Measurements from ENCODE around the gene DNA2. TPM values are rescaled to one million over a fixed set of nuclear protein-coding genes. Genes with fewer than 3 reads are reported as not detected.
"Not testable (repeated sequence)": the region's sequence is repeated elsewhere in the genome, so short reads cannot be mapped to it uniquely, and the experiment has no call there.

Gene DNA2, protein sequence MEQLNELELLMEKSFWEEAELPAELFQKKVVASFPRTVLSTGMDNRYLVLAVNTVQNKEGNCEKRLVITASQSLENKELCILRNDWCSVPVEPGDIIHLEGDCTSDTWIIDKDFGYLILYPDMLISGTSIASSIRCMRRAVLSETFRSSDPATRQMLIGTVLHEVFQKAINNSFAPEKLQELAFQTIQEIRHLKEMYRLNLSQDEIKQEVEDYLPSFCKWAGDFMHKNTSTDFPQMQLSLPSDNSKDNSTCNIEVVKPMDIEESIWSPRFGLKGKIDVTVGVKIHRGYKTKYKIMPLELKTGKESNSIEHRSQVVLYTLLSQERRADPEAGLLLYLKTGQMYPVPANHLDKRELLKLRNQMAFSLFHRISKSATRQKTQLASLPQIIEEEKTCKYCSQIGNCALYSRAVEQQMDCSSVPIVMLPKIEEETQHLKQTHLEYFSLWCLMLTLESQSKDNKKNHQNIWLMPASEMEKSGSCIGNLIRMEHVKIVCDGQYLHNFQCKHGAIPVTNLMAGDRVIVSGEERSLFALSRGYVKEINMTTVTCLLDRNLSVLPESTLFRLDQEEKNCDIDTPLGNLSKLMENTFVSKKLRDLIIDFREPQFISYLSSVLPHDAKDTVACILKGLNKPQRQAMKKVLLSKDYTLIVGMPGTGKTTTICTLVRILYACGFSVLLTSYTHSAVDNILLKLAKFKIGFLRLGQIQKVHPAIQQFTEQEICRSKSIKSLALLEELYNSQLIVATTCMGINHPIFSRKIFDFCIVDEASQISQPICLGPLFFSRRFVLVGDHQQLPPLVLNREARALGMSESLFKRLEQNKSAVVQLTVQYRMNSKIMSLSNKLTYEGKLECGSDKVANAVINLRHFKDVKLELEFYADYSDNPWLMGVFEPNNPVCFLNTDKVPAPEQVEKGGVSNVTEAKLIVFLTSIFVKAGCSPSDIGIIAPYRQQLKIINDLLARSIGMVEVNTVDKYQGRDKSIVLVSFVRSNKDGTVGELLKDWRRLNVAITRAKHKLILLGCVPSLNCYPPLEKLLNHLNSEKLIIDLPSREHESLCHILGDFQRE
- polyA plus RNA-seq (2011; rRNA removed) (1.6 and 2.5 TPM in 2 replicates), polyA minus RNA-seq (2011; rRNA and poly(A)+ RNA removed) (1.7 and 4.4 TPM in 2 replicates)

- peak within 1 kb of the TSS; percentile 82 for H3K4me3 ChIP-seq (ENCODE audit: low read depth, low read length)
- CTCF ChIA-PET, result interaction anchor here (1.0 kb wide), 1 partner anchor 65 kb away, joined by 3 read pairs; the partner anchor contains the start of gene RUFY2
- H3K27ac ChIP-seq (ENCODE audit: low read depth, low read length), result peak within 1 kb of the TSS; percentile 58
- TF ChIP-seq, protein P1, sequence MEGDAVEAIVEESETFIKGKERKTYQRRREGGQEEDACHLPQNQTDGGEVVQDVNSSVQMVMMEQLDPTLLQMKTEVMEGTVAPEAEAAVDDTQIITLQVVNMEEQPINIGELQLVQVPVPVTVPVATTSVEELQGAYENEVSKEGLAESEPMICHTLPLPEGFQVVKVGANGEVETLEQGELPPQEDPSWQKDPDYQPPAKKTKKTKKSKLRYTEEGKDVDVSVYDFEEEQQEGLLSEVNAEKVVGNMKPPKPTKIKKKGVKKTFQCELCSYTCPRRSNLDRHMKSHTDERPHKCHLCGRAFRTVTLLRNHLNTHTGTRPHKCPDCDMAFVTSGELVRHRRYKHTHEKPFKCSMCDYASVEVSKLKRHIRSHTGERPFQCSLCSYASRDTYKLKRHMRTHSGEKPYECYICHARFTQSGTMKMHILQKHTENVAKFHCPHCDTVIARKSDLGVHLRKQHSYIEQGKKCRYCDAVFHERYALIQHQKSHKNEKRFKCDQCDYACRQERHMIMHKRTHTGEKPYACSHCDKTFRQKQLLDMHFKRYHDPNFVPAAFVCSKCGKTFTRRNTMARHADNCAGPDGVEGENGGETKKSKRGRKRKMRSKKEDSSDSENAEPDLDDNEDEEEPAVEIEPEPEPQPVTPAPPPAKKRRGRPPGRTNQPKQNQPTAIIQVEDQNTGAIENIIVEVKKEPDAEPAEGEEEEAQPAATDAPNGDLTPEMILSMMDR (IDR thresholded peaks at IDR 0.05; ENCODE audit: low read depth, low read length), result no peak
- POLR2A ChIA-PET, result interaction anchor here (0.6 kb wide), 1 partner anchor 72 kb away, joined by 3 read pairs; no protein-coding TSS in a partner anchor
- no peaks in the 10 kb centered on the region for H3K27me3 ChIP-seq (ENCODE audit: control insufficient read depth, insufficient read depth, low read length)
- H3K9me3 ChIP-seq (ENCODE audit: control insufficient read depth, insufficient read depth, low read length), result no peaks in the 10 kb centered on the region
- no peak for DNase-seq (ENCODE audit: low read depth, low spot score)
These were observed at the start of gene DNA2 for GRCh38 chr10:68471586-68472408. DNA2 (minus strand) TSS chr10:68471973; CDS start chr10:68471864, 109 bp downstream.

GRCh38 chr10:68518609-68519008 is 46.8 kb upstream of the DNA2 start:
- H3K27me3 ChIP-seq (ENCODE audit: control insufficient read depth, insufficient read depth, low read length); H3K27ac ChIP-seq (ENCODE audit: low read depth, low read length); CTCF ChIA-PET; H3K9me3 ChIP-seq (ENCODE audit: control insufficient read depth, insufficient read depth, low read length); DNase-seq (ENCODE audit: low read depth, low spot score); H3K4me3 ChIP-seq (ENCODE audit: low read depth, low read length): not testable (repeated sequence)
- POLR2A ChIA-PET, result interaction anchor here (0.6 kb wide), 1 partner anchor 177 kb away, joined by 3 read pairs; no protein-coding TSS in a partner anchor

DNA sequence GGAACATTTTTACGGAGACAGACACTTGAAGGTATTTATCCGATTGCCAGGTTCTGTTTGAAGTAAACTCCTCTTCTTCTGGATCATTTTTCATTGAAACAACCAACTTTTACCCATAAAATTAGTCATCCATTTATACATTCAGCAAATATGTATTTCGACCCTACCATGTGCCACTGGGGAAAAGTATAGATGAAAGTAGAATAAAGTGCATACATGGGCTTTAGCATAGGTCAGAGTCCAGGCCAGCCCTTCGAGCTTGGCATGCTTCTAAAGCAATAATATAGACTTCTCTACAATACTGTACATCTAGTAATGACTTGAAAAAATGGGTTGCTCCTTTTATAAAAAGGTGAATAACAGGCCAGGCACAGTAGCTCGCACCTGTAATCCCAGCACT is 45.4 kb upstream of the DNA2 start:
- H3K27ac ChIP-seq (ENCODE audit: low read depth, low read length), result peak overlapping the region; percentile 52
- CTCF ChIA-PET, result no interaction called here

DNA sequence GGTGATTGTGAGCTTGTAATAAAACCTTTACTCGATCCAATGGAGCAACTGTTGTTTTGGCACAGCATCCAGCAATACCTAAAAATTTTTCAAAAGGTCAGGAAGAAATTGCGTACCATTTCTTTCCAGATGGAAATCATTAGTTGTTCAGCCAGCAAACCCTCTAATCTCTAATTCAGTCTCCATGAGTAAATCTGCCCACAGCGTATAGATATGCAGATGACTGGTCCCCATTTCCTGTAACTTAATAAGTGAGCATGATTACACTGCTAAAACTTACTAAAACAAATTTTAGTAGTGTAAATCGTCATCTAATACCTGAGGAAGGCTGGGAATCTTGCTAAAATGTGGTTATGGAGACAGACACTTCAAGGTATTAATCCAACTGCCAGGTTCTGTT is 45.0 kb upstream of the DNA2 start:
- TF ChIP-seq, protein P1 (IDR thresholded peaks at IDR 0.05; ENCODE audit: low read depth, low read length), result no peak
- ChIA-PET POLR2A (interaction anchor here (0.5 kb wide), 1 partner anchor 300 kb away, joined by 7 read pairs; no protein-coding TSS in a partner anchor), CTCF (no interaction called here)
- H3K27ac ChIP-seq (ENCODE audit: low read depth, low read length), result no peak overlapping the region
- H3K4me3 ChIP-seq (ENCODE audit: low read depth, low read length), result no peak overlapping the region
- H3K9me3 ChIP-seq (ENCODE audit: control insufficient read depth, insufficient read depth, low read length), result no peaks in the 10 kb centered on the region
- no peaks in the 10 kb centered on the region for H3K27me3 ChIP-seq (ENCODE audit: control insufficient read depth, insufficient read depth, low read length)
- DNase-seq (ENCODE audit: low read depth, low spot score), result peak; percentile 24

More for the DNA sequence above, 45.4 kb upstream of the DNA2 start:
- DNase-seq (ENCODE audit: low read depth, low spot score), result no peak
- Histone ChIP-seq H3K4me3 (ENCODE audit: low read depth, low read length) (no peak overlapping the region), H3K9me3 (ENCODE audit: control insufficient read depth, insufficient read depth, low read length) (no peaks in the 10 kb centered on the region), H3K27me3 (ENCODE audit: control insufficient read depth, insufficient read depth, low read length) (no peaks in the 10 kb centered on the region)
- TF ChIP-seq, protein P1 (IDR thresholded peaks at IDR 0.05; ENCODE audit: low read depth, low read length), result no peak
- POLR2A ChIA-PET, result no interaction called here

- DNase-seq (ENCODE audit: low read depth, low spot score); H3K27ac ChIP-seq (ENCODE audit: low read depth, low read length); CTCF ChIA-PET; H3K9me3 ChIP-seq (ENCODE audit: control insufficient read depth, insufficient read depth, low read length); H3K27me3 ChIP-seq (ENCODE audit: control insufficient read depth, insufficient read depth, low read length); H3K4me3 ChIP-seq (ENCODE audit: low read depth, low read length): not testable (repeated sequence)
- POLR2A ChIA-PET, result interaction anchor here (0.5 kb wide), 1 partner anchor 300 kb away, joined by 7 read pairs; no protein-coding TSS in a partner anchor
These were observed 44.4 kb upstream of the DNA2 start for GRCh38 chr10:68516216-68516615.
